ENCODE measurements around the gene GPC6.

DNA sequence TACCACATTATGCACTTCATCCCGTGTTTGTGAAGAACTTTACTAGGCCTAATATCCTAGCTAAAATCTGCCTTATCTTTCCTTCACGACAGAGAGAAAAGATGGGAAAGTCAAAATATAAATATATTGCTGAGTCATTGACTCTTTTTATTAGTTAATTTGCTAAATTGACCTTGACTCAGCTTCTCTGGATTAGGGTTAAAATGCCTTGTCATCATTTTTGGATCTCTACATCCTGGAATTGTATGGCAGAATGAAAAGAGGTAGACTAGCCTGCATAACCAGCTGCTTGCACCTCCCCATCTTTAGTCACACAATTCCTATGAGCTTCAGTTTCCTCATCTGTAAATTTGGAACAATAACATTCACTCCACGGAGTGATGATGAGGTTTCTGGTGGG, 972.5 kb downstream of the GPC6 start:
- TF ChIP-seq, protein P1, sequence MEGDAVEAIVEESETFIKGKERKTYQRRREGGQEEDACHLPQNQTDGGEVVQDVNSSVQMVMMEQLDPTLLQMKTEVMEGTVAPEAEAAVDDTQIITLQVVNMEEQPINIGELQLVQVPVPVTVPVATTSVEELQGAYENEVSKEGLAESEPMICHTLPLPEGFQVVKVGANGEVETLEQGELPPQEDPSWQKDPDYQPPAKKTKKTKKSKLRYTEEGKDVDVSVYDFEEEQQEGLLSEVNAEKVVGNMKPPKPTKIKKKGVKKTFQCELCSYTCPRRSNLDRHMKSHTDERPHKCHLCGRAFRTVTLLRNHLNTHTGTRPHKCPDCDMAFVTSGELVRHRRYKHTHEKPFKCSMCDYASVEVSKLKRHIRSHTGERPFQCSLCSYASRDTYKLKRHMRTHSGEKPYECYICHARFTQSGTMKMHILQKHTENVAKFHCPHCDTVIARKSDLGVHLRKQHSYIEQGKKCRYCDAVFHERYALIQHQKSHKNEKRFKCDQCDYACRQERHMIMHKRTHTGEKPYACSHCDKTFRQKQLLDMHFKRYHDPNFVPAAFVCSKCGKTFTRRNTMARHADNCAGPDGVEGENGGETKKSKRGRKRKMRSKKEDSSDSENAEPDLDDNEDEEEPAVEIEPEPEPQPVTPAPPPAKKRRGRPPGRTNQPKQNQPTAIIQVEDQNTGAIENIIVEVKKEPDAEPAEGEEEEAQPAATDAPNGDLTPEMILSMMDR (IDR thresholded peaks at IDR 0.05) = no peak
- TF ChIP-seq POLR2AphosphoS5 (IDR thresholded peaks at IDR 0.05) = no peak
- TF ChIP-seq POLR2A (IDR thresholded peaks at IDR 0.05) = no peak
